ENCODE measurements around the gene ST14.

The ST14 gene

DNA sequence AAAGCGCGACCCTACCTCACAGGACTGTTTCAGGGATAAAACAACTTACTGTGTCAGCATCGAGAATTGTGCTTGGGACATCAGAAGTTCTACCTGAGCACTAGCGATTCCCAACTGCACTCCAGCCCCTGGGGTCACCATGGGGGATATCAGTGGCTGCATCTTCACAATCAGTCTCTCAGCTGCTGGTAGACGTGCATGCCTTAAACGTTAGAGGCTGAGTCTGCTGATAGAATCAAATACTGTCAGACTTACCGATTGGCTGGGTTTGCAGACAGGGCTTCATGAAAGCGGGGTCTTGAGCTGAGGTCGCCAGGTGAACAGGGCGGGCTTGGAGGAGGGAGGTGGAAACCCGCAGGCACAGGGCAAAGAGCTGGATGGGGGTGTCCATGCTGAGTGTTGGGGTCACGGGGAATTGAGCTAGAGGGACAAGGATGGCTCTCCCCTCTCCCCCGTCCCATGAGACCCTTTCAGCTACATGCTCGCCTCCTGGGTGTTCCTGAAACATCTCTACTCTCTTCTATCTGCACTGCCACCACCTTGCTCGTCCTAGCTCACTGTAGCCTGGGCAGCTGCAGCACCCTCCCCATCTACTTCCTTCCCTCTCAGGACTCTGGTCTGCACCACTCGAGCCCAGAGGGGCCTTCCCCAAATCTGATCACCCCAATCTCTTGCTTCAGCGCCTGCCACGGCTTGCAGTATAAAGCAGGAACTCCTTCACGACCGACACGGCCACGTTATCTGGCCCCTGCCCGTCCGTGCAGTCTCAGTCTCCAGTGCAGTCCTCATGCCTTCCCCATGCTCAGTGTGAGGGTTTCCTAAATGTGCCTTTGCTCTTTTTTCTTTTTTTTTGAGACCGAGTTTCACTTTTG, 43.5 kb downstream of the ST14 start:
- peak; percentile 24 for ATAC-seq
- H3K9me3 Mint-ChIP-seq, result no peaks in the 10 kb centered on the region
- H3K4me3 Mint-ChIP-seq, result no peak overlapping the region
- DNase-seq, result no peak
- no peaks in the 10 kb centered on the region for H3K27me3 Mint-ChIP-seq
- no peaks in the 10 kb centered on the region for H3K4me1 Mint-ChIP-seq
- no peak overlapping the region for H3K27ac Mint-ChIP-seq

DNA sequence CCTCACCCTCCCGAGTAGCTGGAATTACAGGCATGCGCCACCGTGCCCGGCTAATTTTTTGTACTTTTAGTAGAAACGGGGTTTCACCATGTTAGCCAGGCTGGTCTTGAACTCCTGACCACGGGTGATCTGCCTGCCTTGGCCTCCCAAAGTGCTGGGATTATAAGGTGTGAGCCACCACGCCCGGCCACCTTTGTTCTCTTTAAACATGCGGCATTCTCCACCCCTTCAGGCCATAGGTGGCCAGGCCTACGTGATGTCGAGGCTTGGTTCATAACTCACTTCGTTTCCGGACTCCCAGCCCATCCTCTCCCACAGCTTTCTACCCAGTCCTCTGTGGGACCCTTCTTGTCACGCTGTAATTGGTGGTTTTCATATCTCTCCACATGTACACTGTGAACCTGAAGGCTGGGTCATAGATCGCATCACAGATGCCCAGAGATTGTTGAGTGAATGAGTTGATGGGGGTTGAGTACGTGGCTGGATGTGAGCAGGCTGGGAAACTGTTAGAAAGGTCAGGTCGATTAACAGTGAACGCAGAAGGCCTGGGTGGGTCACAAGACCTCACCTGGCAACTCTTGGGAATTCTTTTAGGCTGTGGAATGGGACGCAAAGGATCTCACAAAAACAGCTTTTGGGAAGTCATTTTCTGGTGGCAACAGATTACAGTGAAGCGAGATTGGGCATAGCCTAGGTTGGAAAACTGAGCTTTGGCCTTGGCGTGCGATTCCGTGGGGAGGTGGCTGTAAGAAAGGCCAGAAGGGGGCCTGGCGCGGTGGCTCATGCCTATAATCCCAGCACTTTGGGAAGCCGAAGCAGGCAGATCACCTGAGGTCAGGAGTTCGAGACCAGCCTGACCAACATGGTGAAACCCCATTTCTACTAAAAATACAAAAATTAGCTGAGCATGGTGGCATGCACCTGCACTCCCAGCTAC, 44.5 kb downstream of the ST14 start:
- H3K4me1 Mint-ChIP-seq, result no peaks in the 10 kb centered on the region
- H3K4me3 Mint-ChIP-seq, result no peak overlapping the region
- H3K27me3 Mint-ChIP-seq, result no peaks in the 10 kb centered on the region
- ATAC-seq (no peak), DNase-seq (no peak)
- H3K27ac Mint-ChIP-seq, result no peak overlapping the region
- H3K9me3 Mint-ChIP-seq, result no peaks in the 10 kb centered on the region

DNA sequence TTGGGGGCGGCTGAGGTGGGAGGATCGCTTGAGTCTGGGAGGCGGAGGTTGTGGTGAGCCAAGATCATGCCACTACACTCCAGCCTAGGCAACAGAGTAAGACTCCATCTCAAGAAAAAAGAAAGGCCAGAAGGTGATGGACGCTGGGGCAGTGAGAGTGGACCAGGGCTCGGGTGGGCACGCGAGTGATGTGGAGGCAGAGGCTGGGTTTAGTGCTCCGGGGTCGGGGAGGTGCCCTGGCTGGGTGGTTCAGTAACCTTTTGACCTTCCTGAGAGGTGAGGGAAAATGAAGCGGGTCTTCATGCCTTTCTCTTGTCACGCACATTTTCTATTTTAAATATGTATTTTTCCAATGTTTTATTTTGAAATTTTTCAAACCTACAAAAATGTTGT, 45.1 kb downstream of the ST14 start:
- H3K4me1 Mint-ChIP-seq, result no peaks in the 10 kb centered on the region
- no peaks in the 10 kb centered on the region for H3K27me3 Mint-ChIP-seq
- no peak for ATAC-seq

DNA sequence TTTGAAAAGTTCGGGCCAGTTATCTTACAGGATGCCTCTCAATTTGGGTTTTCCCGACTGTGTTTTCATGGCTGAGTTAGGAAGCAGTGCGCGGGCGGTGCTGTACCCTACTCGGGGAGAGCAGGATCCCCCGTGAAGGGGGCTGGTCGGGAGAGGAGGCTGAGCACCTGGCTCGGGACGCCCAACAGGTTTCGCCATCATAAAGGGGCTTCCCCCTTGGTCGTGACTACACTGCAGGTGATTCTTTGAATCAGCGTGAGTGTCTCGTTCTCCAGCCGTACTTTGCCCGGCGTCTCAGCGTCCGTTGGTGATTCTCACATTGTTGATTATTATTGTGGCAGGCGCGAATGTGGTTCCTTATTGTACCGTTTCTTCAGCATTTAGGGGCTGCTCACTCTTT, 46.6 kb downstream of the ST14 start:
- DNase-seq (no peak), ATAC-seq (no peak)
- H3K9me3 Mint-ChIP-seq, result no peaks in the 10 kb centered on the region
- H3K4me1 Mint-ChIP-seq, result no peaks in the 10 kb centered on the region
- H3K27ac Mint-ChIP-seq, result no peak overlapping the region
- H3K27me3 Mint-ChIP-seq, result peaks cover 8% of the 10 kb centered on the region
- no peak overlapping the region for H3K4me3 Mint-ChIP-seq

More for the DNA sequence above, 45.1 kb downstream of the ST14 start:
- no peak for DNase-seq
- H3K27ac Mint-ChIP-seq, result no peak overlapping the region
- no peak overlapping the region for H3K4me3 Mint-ChIP-seq
- no peaks in the 10 kb centered on the region for H3K9me3 Mint-ChIP-seq

- no peak for ATAC-seq
- H3K27me3 Mint-ChIP-seq, result peaks cover 11% of the 10 kb centered on the region
- no peaks in the 10 kb centered on the region for H3K4me1 Mint-ChIP-seq
- no peak overlapping the region for H3K4me3 Mint-ChIP-seq
- H3K9me3 Mint-ChIP-seq, result no peaks in the 10 kb centered on the region
- DNase-seq, result peak in 1 of 2 donors; percentile 5
- no peak overlapping the region for H3K27ac Mint-ChIP-seq
Measured at GRCh38 chr11:130208241-130209127, 48.9 kb downstream of the ST14 start.

DNA sequence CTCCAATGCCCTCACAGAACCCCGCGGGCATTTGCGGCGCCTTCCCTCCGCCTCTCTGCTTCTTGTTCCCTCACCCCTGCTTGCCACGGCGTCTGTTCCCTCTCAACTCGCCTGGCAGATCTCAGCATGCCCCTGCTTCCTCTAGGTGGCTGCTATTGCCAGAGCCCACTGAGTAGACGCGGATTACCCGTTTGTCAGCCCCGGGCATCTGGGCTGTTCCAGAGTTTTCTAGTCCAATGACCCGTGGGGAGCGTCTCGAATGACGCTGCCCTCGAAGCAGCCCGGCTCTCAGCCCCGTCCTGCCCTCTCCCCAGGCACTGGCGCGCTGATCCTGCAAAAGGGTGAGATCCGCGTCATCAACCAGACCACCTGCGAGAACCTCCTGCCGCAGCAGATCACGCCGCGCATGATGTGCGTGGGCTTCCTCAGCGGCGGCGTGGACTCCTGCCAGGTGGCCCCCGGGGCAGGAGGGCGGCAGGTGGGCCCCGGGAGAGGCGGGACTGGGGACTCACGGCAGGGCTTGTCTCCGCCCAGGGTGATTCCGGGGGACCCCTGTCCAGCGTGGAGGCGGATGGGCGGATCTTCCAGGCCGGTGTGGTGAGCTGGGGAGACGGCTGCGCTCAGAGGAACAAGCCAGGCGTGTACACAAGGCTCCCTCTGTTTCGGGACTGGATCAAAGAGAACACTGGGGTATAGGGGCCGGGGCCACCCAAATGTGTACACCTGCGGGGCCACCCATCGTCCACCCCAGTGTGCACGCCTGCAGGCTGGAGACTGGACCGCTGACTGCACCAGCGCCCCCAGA, 49.7 kb downstream of the ST14 start:
- H3K27me3 Mint-ChIP-seq, result peaks cover 19% of the 10 kb centered on the region
- H3K27ac Mint-ChIP-seq, result no peak overlapping the region
- ATAC-seq, result peak; percentile 26
- DNase-seq, result peak in 1 of 2 donors; percentile 8
- H3K9me3 Mint-ChIP-seq, result no peaks in the 10 kb centered on the region
- H3K4me1 Mint-ChIP-seq, result no peaks in the 10 kb centered on the region
- H3K4me3 Mint-ChIP-seq, result no peak overlapping the region

- ATAC-seq, result no peak
Measured at GRCh38 chr11:130209954-130210854, 50.6 kb downstream of the ST14 start.

DNA sequence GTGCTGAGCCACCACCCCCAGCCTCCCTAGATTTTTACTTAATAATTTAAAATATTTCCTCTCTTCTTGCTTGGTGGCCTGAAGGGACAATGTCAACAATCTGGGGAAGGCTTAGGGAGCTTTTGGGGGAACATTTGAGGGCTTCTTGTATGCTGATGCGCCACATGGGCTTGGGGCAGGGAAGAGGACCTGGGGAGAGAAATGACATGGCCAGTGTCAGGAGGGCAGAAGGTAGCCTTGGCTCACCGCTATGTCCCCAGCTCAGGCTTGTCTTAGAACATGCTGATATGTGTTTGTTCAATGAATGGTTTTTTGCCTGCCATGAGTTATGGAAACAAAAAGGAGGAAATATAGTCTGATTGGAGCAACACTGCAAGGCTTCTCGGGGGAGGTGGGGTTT, 51.6 kb downstream of the ST14 start:
- Mint-ChIP-seq H3K27ac (no peak overlapping the region), H3K4me3 (no peak overlapping the region), H3K4me1 (no peaks in the 10 kb centered on the region), H3K27me3 (peaks cover 19% of the 10 kb centered on the region), H3K9me3 (no peaks in the 10 kb centered on the region)
- ATAC-seq (no peak), DNase-seq (peak in 1 of 2 donors; percentile 6)

More at GRCh38 chr11:130209954-130210854, 50.6 kb downstream of the ST14 start:
- peaks cover 19% of the 10 kb centered on the region for H3K27me3 Mint-ChIP-seq
- no peaks in the 10 kb centered on the region for H3K4me1 Mint-ChIP-seq
- no peaks in the 10 kb centered on the region for H3K9me3 Mint-ChIP-seq
- DNase-seq, result peak in 1 of 2 donors; percentile 5
- no peak overlapping the region for H3K27ac Mint-ChIP-seq
- H3K4me3 Mint-ChIP-seq, result no peak overlapping the region

GRCh38 chr11:130211781-130212401, 52.3 kb downstream of the ST14 start:
- Mint-ChIP-seq H3K9me3 (no peaks in the 10 kb centered on the region), H3K4me1 (no peaks in the 10 kb centered on the region), H3K27ac (no peak overlapping the region), H3K4me3 (no peak overlapping the region), H3K27me3 (peaks cover 19% of the 10 kb centered on the region)
- DNase-seq (peak in 1 of 2 donors; percentile 6), ATAC-seq (no peak)

DNA sequence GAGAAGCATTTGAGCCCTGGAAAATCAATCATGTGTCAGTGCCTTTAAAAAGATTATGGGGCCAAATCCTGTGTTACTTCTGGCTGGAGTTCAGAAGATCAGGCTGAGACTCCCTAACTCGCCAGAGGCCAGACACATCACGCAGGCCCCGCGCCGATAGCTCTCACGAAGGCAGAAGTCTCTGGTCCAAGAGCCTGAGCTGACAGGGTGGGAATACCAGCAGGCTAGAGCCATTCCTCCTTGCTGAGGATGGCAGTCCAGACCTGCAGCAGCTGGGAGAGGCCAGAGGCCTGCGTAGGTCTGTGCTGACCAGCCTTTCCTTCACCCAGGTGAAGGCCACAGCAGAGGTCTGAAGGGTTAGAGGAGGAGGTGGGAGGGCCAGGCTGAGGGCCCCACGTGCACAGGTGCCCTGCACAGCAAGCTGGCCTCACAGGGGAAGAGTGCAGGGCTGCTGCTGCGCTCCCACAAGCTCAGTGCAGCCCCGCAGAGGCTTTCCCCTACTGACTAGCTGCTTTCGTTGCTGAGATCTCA, 52.9 kb downstream of the ST14 start:
- ATAC-seq (no peak), DNase-seq (peak in 1 of 2 donors; percentile 6)
- no peak overlapping the region for H3K4me3 Mint-ChIP-seq
- no peaks in the 10 kb centered on the region for H3K4me1 Mint-ChIP-seq
- peaks cover 19% of the 10 kb centered on the region for H3K27me3 Mint-ChIP-seq
- H3K27ac Mint-ChIP-seq, result no peak overlapping the region
- H3K9me3 Mint-ChIP-seq, result no peaks in the 10 kb centered on the region

DNA sequence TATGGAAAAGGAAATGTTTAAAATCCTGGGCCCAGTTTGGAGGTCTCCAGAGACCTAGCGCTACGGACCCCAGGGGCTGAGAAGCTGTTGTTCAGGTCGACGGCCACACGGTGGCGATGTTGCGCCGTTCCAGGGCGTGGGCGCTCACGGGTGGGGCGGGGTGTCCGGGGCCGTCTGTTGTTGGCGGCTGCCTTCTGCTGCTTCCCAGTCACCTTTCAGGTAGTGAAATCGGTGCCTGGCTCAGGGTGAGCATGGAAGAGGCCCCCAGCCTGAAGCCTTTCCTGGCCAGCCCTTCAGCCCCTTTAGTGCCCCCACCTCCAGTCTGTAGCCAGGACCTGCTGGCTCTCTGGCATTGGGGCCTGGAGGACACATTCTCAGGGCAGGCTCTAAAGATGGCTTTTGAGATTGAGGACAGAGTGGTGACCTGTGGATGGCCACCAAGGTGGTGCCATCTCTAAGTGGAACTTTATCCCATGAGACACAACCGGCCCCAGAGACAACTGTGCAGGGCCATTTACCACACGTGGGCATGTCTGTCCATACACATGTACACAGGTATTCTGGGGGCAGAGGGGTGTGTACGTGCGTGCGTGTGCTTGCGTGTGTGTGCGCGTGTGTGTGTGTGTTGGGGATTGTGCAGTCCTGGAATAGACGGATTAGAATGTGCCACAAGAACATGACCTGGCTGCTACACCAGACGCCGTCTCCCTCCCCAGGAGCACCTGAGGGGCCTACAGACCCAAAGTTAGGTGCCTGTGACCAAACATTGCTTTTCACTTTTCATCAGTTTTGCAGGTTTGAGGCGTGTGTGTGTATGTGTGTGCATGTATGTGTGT, 53.8 kb downstream of the ST14 start:
- Mint-ChIP-seq H3K4me3 (no peak overlapping the region), H3K9me3 (no peaks in the 10 kb centered on the region), H3K27me3 (peaks cover 19% of the 10 kb centered on the region), H3K27ac (no peak overlapping the region), H3K4me1 (no peaks in the 10 kb centered on the region)
- peak; percentile 67 to 76 for DNase-seq
- ATAC-seq, result peak; percentile 75

- no peak overlapping the region for H3K4me3 Mint-ChIP-seq
Measured at GRCh38 chr11:130213979-130214281, 54.3 kb downstream of the ST14 start.

More at GRCh38 chr11:130213979-130214281, 54.3 kb downstream of the ST14 start:
- Mint-ChIP-seq H3K9me3 (no peaks in the 10 kb centered on the region), H3K27ac (no peak overlapping the region), H3K4me1 (no peaks in the 10 kb centered on the region), H3K27me3 (peaks cover 19% of the 10 kb centered on the region)
- DNase-seq (peak in 1 of 2 donors; percentile 3), ATAC-seq (no peak)

Data from stimulated activated naive CD8-positive, alpha-beta T cell treated with anti-CD3 and anti-CD28 coated beads, Interleukin-15, amount 100 ng/mL, for 72 hours (primary cell).